Body of pancreas (tissue), 4 donors: ENCODE results near the gene VAPB.

Experiments
- POLR2A ChIP-seq, 3 donors: fragments of 450-650 bp; IDR thresholded peaks; one replicate each; pipeline ENCODE4 v1.6.1; 2016; ENCODE audit warnings: antibody characterized with exemption in 3 of 3, mild to moderate bottlenecking in 2 of 3
- TF ChIP-seq, protein P1 (sequence below), 7 experiments: fragments of 450-650 bp in 4 of 7; fragments of 200-600 bp in 3 of 7; sonication (generic) in 3 of 7; IDR thresholded peaks; one replicate each; pipeline ENCODE4 v1.5.1; 2016 to 2019; ENCODE audit warnings: antibody characterized with exemption in 7 of 7

DNA sequence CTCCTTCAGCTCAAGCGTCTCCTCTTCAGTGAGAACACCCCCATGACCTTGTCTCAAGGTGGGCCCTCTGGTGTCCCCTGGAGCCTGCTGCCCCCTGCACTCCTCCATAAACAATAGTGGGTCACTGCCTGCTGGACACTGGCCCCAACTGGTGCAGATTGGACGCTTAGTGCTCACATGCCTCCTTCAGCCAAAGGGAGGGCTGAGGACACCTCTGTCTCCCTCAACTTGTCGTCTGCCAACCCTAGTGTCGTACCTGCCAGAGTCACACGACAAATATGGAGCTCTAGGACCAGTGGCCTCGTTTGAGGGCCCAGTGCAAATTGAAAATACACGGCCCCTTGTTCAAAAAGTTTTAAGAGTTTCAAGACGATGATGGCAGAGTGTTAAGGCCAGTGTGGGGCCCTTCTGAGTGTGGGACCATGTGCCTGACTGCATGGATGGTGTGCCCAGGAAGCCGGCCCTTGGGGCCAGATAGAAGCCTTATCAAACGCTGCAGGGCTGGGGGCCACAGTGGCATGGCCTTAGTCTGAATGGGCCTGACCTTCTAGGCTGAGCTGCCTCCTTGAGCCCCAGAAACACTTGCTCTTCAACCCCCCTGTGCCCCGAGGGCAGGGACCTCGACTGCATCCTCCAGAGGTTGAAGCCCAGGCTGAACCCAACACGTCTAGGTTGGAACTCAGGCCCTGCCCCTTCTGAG lies 106.0 kb downstream of the VAPB start:
- TF ChIP-seq, protein P1, sequence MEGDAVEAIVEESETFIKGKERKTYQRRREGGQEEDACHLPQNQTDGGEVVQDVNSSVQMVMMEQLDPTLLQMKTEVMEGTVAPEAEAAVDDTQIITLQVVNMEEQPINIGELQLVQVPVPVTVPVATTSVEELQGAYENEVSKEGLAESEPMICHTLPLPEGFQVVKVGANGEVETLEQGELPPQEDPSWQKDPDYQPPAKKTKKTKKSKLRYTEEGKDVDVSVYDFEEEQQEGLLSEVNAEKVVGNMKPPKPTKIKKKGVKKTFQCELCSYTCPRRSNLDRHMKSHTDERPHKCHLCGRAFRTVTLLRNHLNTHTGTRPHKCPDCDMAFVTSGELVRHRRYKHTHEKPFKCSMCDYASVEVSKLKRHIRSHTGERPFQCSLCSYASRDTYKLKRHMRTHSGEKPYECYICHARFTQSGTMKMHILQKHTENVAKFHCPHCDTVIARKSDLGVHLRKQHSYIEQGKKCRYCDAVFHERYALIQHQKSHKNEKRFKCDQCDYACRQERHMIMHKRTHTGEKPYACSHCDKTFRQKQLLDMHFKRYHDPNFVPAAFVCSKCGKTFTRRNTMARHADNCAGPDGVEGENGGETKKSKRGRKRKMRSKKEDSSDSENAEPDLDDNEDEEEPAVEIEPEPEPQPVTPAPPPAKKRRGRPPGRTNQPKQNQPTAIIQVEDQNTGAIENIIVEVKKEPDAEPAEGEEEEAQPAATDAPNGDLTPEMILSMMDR (IDR thresholded peaks at IDR 0.05): no peak
- TF ChIP-seq POLR2A (IDR thresholded peaks at IDR 0.05): no peak
